HCT116 (cell line): ENCODE results near the gene CTNNA2. TPM values are rescaled to one million over a fixed set of nuclear protein-coding genes. Genes with fewer than 3 reads are reported as not detected.

Experiments
- ATAC-seq: fragments of 200-7000 bp; cut with Tn5 transposase; 2 replicates; pipeline ENCODE4 v1.9.1; 2020; ENCODE audit warnings: mild to moderate bottlenecking, moderate library complexity
- BruUV-seq: library from RNA; stranded (reverse); fragments of 400-500 nt; replicated peaks from 2 replicates; lab custom pipeline; 2021; lab: Mats Ljungman, UMichigan
- CTCF ChIA-PET: fragments of 300-600 bp; sonication (Branson Sonifier 250); formaldehyde crosslinking; loops from one replicate; lab custom pipeline; 2021; ENCODE audit warnings: antibody characterized with exemption; lab: Charles Lee
- POLR2A ChIA-PET: fragments of 300-600, 350-600 bp; sonication (Branson Sonifier 250); formaldehyde crosslinking; loops from one replicate; lab custom pipeline; 2021; ENCODE audit warnings: antibody characterized with exemption; lab: Charles Lee
- RAD21 ChIA-PET, 2 experiments: fragments of 300-600 bp; sonication (Branson Sonifier 250); formaldehyde crosslinking; loops; one replicate each; lab custom pipeline; 2023; ENCODE audit warnings: low total read pairs in 2 of 2; ENCODE audit not compliant: uncharacterized antibody in 2 of 2, unreplicated experiment in 2 of 2, low non-redundant PET in 1 of 2; lab: Charles Lee
- DNase-seq: peaks from one replicate; pipeline ENCODE4 v3.0.0-alpha.2; 2010; ENCODE audit warnings: low read depth, low spot score
- H2AFZ ChIP-seq: fragments of 200-600 bp; shearing (Covaris generic), sonication (generic); 2 replicates; pipeline ENCODE4 v1.6.1; 2017; ENCODE audit warnings: low read depth, mixed run types, mixed read lengths, antibody characterized with exemption, low read length; ENCODE audit not compliant: poor library complexity, severe bottlenecking
- H3K27ac ChIP-seq: 2 replicates; pipeline ENCODE4 v1.5.1; 2012; ENCODE audit warnings: low read depth, low read length
- H3K27me3 ChIP-seq: fragments of 200-600 bp; sonication (generic); 2 replicates; pipeline ENCODE4 v1.6.1; 2016; ENCODE audit warnings: mixed run types, low read length, mixed read lengths; ENCODE audit not compliant: insufficient read depth
- H3K36me3 ChIP-seq, 2 experiments: fragments of 200-500 bp in 1 of 2; fragments of 200-600 bp in 1 of 2; sonication (Bioruptor generic) in 1 of 2; sonication (generic) in 1 of 2; 2 replicates each; pipeline versions ENCODE4 v1.5.1 to v1.6.1; 2014 to 2016; ENCODE audit warnings: low read length in 2 of 2, inconsistent platforms in 1 of 2, mixed read lengths in 1 of 2, mixed run types in 1 of 2; ENCODE audit not compliant: insufficient read depth in 2 of 2, control insufficient read depth in 1 of 2
- H3K4me1 ChIP-seq, 2 experiments: fragments of 200-600 bp in 1 of 2; sonication (generic) in 1 of 2; 2 replicates each; pipeline versions ENCODE4 v1.5.1 to v1.6.1; 2012 to 2017; ENCODE audit warnings: low read length in 2 of 2, inconsistent platforms in 1 of 2, mild to moderate bottlenecking in 1 of 2, mixed read lengths in 1 of 2, mixed run types in 1 of 2, moderate library complexity in 1 of 2; ENCODE audit not compliant: insufficient read depth in 2 of 2, control insufficient read depth in 1 of 2
- H3K4me2 ChIP-seq: fragments of 200-600 bp; sonication (generic); 2 replicates; pipeline ENCODE4 v1.6.1; 2017; ENCODE audit warnings: mixed run types, low read length, mixed read lengths
- H3K4me3 ChIP-seq, 2 experiments: fragments of 200-600 bp in 1 of 2; sonication (generic) in 1 of 2; replicated peaks in 1 of 2; 2 replicates each; pipeline ENCODE4 v1.5.1; 2011 to 2016; ENCODE audit warnings: low read length in 2 of 2, control low read depth in 1 of 2, low read depth in 1 of 2, mild to moderate bottlenecking in 1 of 2, mixed read lengths in 1 of 2, mixed run types in 1 of 2
- H3K79me2 ChIP-seq: fragments of 200-600 bp; sonication (generic); 2 replicates; pipeline ENCODE4 v1.6.1; 2017; ENCODE audit warnings: mild to moderate bottlenecking, mixed run types, low read length, moderate library complexity, mixed read lengths; ENCODE audit not compliant: insufficient read depth
- H3K9ac ChIP-seq: fragments of 200-600 bp; sonication (generic); 2 replicates; pipeline ENCODE4 v1.6.1; 2016; ENCODE audit warnings: low read length, mixed read lengths
- H3K9me2 ChIP-seq: fragments of 200-600 bp; sonication (generic), shearing (Covaris generic); 2 replicates; pipeline ENCODE4 v1.6.1; 2017; ENCODE audit warnings: mixed run types, mild to moderate bottlenecking, moderate library complexity; ENCODE audit not compliant: insufficient read depth
- H3K9me3 ChIP-seq, 2 experiments: fragments of 200-500 bp in 1 of 2; fragments of 200-600 bp in 1 of 2; sonication (Bioruptor generic) in 1 of 2; sonication (generic) in 1 of 2; 2 replicates each; pipeline ENCODE4 v1.6.1; 2014 to 2017; ENCODE audit warnings: low read length in 2 of 2, mixed read lengths in 2 of 2, inconsistent platforms in 1 of 2, low read depth in 1 of 2, mild to moderate bottlenecking in 1 of 2, mixed run types in 1 of 2, moderate library complexity in 1 of 2; ENCODE audit not compliant: control insufficient read depth in 1 of 2, insufficient read depth in 1 of 2
- H4K20me1 ChIP-seq: fragments of 200-600 bp; sonication (generic), shearing (Covaris generic); 2 replicates; pipeline ENCODE4 v1.6.1; 2017; ENCODE audit warnings: mixed run types, mild to moderate bottlenecking, moderate library complexity; ENCODE audit not compliant: insufficient read depth
- CBX3 ChIP-seq: IDR thresholded peaks from 2 replicates; pipeline ENCODE4 v1.6.1; 2012; ENCODE audit warnings: low read depth
- EGR1 ChIP-seq: IDR thresholded peaks from 2 replicates; pipeline ENCODE4 v1.6.1; 2012; ENCODE audit warnings: low read depth
- ELF1 ChIP-seq: IDR thresholded peaks from 2 replicates; pipeline ENCODE4 v1.6.1; 2012; ENCODE audit warnings: low read depth, borderline replicate concordance
- EZH2 ChIP-seq: fragments of 200-600 bp; sonication (generic); IDR thresholded peaks from 2 replicates; pipeline ENCODE4 v1.6.1; 2017; ENCODE audit warnings: antibody characterized with exemption, mixed run types
- EZH2phosphoT487 ChIP-seq: fragments of 200-600 bp; IDR thresholded peaks from 2 replicates; pipeline ENCODE4 v1.6.1; 2018; ENCODE audit warnings: antibody characterized with exemption, borderline replicate concordance
- FOSL1 ChIP-seq: IDR thresholded peaks from 2 replicates; pipeline ENCODE4 v1.6.1; 2012; ENCODE audit warnings: low read depth
- MAX ChIP-seq: IDR thresholded peaks from 2 replicates; pipeline ENCODE4 v1.6.1; 2012
- REST ChIP-seq: IDR thresholded peaks from 2 replicates; pipeline ENCODE4 v1.6.1; 2012; ENCODE audit warnings: low read depth
- SP1 ChIP-seq: IDR thresholded peaks from 2 replicates; pipeline ENCODE4 v1.6.1; 2012; ENCODE audit warnings: low read depth
- TCF7L2 ChIP-seq: IDR thresholded peaks from 2 replicates; pipeline ENCODE4 v1.7.0; 2011; ENCODE audit warnings: borderline replicate concordance, inconsistent platforms; ENCODE audit not compliant: insufficient read depth, insufficient read length; ENCODE audit errors: extremely low read depth
- YY1 ChIP-seq: IDR thresholded peaks from 2 replicates; pipeline ENCODE4 v1.6.1; 2011; ENCODE audit warnings: low read length, low read depth, moderate library complexity, mild to moderate bottlenecking; ENCODE audit not compliant: insufficient replicate concordance; ENCODE audit errors: extremely low read depth
- ZBTB33 ChIP-seq: IDR thresholded peaks from 2 replicates; pipeline ENCODE4 v1.6.1; 2011; ENCODE audit warnings: mild to moderate bottlenecking, low read length, moderate library complexity; ENCODE audit not compliant: insufficient replicate concordance; ENCODE audit errors: extremely low read depth
- ZFX ChIP-seq: fragments of 450-650 bp; IDR thresholded peaks from 2 replicates; pipeline ENCODE4 v1.6.1; 2017
- ZNF274 ChIP-seq: fragments of 200-500 bp; sonication (Bioruptor generic); IDR thresholded peaks from 2 replicates; pipeline ENCODE4 v1.6.1; 2014; ENCODE audit warnings: mild to moderate bottlenecking, low read depth, low read length, inconsistent platforms
- intact Hi-C: fragments of 100-400 bp; cut with micrococcal nuclease; formaldehyde crosslinking; loops from 2 replicates; pipeline ENCODE4 v1.10.0; 2022
- total RNA-seq: library from RNA; stranded (reverse); gene quantifications from one replicate; pipeline ENCODE4 v1.2.1, GENCODE V29; 2021; ENCODE audit not compliant: unreplicated experiment

The CTNNA2 gene
- total RNA-seq, 1 experiment from 2014 or later: not detected

GRCh38 chr2:80298954-80299353 is 786.1 kb downstream of the CTNNA2 start:
- CTCF ChIA-PET: no interaction called here
- Histone ChIP-seq H2AFZ (no peak overlapping the region), H3K9ac (no peak overlapping the region), H3K4me1 (no peaks in the 10 kb centered on the region), H3K36me3 (no peaks in the 10 kb centered on the region), H3K9me2 (no peaks in the 10 kb centered on the region), H4K20me1 (no peaks in the 10 kb centered on the region), H3K4me3 (no peak overlapping the region), H3K27me3 (no peaks in the 10 kb centered on the region), H3K79me2 (no peaks in the 10 kb centered on the region), H3K27ac (no peak overlapping the region), H3K9me3 (peaks cover 0 to 7% of the 10 kb centered on the region in 2 experiments; a peak in 2 of 4 replicates), H3K4me2 (no peak overlapping the region)
- TF ChIP-seq CBX3 (no peak), FOSL1 (no peak), REST (no peak), MAX (no peak), TCF7L2 (no peak), EZH2 (no peak), ZNF274 (no peak), ELF1 (no peak), EGR1 (no peak), ZBTB33 (no peak), SP1 (no peak), YY1 (no peak), ZFX (no peak), EZH2phosphoT487 (no peak)
- ATAC-seq (no peak), DNase-seq (no peak)
- RAD21 ChIA-PET: no interaction called here
- intact Hi-C loops: no loop called here
- POLR2A ChIA-PET: no interaction called here
- BruUV-seq: no TSS peak
